ENCODE measurements around the gene DDIT3.

DDIT3 gene

DNA sequence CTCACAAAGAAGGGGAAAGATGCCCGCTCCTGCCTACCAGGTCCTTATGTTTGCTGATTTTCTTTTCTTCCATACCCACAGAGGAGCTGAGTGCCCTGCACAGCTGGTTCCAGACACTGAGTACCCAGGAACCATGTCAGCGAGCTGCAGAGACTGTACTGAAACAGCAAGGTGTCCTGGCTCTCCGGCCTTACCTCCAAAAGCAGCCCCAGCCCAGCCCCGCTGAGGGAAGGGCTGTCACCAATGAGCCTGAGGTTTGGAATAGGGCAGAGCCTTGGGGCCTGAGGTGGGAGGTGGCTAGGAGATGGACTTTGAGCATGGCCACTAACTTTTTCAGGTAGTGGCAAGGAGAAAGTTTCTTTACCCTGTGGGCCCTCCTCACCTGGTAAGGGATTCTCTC is 30.2 kb downstream of the DDIT3 start:
- no peak overlapping the region for H3K27ac ChIP-seq
- TF ChIP-seq, protein P1, sequence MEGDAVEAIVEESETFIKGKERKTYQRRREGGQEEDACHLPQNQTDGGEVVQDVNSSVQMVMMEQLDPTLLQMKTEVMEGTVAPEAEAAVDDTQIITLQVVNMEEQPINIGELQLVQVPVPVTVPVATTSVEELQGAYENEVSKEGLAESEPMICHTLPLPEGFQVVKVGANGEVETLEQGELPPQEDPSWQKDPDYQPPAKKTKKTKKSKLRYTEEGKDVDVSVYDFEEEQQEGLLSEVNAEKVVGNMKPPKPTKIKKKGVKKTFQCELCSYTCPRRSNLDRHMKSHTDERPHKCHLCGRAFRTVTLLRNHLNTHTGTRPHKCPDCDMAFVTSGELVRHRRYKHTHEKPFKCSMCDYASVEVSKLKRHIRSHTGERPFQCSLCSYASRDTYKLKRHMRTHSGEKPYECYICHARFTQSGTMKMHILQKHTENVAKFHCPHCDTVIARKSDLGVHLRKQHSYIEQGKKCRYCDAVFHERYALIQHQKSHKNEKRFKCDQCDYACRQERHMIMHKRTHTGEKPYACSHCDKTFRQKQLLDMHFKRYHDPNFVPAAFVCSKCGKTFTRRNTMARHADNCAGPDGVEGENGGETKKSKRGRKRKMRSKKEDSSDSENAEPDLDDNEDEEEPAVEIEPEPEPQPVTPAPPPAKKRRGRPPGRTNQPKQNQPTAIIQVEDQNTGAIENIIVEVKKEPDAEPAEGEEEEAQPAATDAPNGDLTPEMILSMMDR (IDR thresholded peaks at IDR 0.05) = no peak
- TF ChIP-seq ZFX (IDR thresholded peaks at IDR 0.05; ENCODE audit: borderline replicate concordance) = no peak

DNA sequence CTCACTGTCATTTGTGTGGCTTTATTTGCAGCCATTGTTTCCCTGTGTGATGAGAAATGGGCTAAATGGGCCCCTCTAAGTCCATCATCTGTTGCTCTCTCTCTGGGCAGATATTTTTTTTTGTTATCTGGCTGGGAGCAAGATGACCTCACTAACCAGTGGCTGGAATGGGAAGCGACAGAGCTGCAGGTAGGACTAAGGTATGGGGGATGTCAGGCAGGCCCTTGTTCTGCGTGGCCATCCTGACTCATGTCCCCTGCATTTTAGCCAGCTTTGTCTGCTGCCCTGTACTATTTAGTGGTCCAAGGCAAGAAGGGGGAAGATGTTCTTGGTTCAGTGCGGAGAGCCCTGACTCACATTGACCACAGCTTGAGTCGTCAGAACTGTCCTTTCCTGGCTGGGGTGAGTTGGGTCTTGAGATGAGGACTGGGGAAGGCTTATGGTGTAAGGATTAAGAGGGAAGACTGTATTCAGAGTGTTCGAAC is 31.1 kb downstream of the DDIT3 start:
- H3K27ac ChIP-seq = peak overlapping the region; percentile 76
- TF ChIP-seq ZFX (IDR thresholded peaks at IDR 0.05; ENCODE audit: borderline replicate concordance) = no peak
- TF ChIP-seq, protein P1 (IDR thresholded peaks at IDR 0.05) = no peak

DNA sequence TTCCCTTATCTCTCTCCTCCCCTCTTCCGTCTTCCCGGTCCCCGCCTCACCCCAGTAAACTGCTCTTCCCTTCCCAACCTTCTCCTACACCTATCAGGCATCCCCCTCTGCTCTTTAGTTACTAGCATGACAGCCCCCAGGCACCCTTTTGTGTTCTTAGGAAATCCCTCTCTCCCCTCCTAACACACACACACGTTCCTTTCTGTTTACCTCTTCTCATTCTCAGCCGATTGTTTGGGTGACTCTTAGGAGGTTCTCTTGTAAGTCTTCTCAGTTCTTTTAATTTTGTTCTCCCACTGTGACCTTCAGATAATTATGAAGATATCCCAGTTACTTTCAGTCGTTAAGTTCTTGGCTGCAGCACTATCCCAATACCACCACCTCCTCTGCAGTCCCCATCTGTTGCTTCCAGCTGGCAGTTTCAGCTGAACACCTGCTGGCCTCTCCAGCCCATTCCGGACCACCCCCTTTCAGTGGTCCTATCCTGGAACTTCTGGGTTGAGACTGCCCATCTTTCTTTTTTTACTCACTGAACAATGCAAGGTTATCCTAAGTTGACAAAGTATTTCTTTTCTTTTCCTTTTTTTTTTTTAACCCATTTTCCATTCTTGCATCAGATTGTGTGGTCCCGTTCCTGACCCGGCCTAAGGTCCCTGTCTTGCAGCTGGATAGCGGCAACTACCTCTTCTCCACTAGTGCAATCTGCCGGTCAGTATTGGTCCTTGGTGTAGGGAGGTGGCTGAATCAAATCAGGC is 31.7 kb downstream of the DDIT3 start:
- TF ChIP-seq, protein P1 (IDR thresholded peaks at IDR 0.05) = no peak
- no peak for TF ChIP-seq ZFX (IDR thresholded peaks at IDR 0.05; ENCODE audit: borderline replicate concordance)
- H3K27ac ChIP-seq = peak overlapping the region; percentile 76

DNA sequence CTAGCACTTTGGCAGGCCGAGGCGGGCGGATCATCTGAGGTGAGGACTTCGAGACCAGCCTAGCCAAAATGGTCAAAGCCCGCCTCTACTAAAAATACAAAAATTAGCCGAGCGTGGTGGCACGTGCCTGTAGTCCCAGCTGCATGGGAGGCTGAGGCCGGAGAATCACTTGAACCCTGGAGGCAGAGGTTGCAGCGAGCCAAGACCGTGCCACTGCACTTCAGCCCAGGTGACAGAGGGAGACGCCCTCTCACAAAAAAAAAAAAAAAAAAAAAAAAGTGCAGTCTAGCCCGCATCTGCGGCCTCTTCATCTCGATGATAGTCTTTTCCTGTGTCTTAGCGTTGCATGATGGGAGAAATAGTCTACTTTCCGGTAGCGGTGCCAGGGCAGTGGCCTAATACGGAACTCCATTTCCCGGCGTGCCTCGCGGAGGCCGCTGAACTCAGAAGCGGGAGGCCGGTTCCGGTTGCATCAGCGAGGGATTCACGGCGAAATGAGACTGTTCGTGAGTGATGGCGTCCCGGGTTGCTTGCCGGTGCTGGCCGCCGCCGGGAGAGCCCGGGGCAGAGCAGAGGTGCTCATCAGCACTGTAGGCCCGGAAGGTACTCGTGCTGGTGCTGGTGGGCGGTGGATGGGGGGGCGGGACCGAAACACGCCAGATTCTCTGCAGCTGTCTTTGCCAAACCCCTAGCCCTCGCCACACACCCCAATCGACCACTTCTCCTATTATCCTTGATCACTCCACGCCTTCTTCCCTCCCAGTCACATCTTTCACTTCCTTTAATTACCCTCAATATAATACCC is 32.5 kb downstream of the DDIT3 start, which contains the start of gene MARS1:
Gene MARS1, plus strand, starts transcription at position 472 of the 805 bp plus-strand sequence. Its CDS starts 23 bp downstream, at position 495.
- TF ChIP-seq, protein P1 (IDR thresholded peaks at IDR 0.05) = peak; percentile 56
- no peak for TF ChIP-seq ZFX (IDR thresholded peaks at IDR 0.05; ENCODE audit: borderline replicate concordance)
- H3K27ac ChIP-seq = peak within 1 kb of the TSS; percentile 76

DNA sequence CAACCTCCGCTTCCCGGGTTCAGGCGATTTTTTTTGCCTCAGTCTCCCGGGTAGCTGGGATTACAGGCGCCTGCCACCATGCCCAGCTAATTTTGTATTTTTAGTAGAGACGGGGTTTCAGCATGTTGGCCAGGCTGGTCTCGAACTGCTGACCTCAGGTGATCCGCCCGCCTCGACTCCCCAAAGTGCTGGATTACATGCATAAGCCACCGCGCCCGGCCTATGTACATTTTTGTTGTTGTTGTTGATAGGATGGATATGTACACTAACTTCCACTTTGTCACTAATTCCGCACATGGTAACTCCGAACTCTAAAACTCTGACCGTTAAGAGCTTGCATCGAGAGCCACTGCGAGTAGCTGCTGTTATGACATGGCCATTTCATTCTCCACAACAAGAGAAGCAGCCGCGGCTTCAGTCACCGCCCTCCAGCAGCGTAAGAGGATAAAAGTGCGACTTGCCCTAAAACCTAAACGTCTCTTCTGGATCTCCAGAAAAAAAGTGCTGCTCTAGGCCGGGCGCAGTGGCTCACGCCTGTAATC is 33.2 kb downstream of the DDIT3 start:
- H3K27ac ChIP-seq = peak overlapping the region; percentile 76

DNA sequence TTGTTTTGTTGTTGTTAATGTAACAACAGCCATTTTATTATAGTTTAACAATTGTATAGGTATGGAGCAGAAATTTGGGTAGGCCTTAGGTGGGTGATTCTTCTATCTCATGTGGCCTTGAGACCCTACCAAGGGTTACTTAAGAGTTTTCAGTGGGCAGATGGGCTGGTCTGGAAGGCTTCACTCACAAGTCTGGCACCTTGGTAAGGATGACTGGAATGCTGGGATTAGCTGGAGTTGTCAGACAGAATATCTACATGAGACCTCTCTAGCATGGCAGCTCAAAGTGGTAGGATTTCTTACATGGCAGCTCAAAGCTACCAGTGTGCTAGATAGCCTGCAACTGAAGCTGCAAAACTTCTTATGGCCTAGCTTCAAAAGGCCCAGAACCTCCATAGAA is 34.6 kb downstream of the DDIT3 start:
- TF ChIP-seq, protein P1 (IDR thresholded peaks at IDR 0.05) = no peak
- TF ChIP-seq ZFX (IDR thresholded peaks at IDR 0.05; ENCODE audit: borderline replicate concordance) = no peak
- H3K27ac ChIP-seq = no peak overlapping the region

More for the DNA sequence above, 33.2 kb downstream of the DDIT3 start:
- TF ChIP-seq ZFX (IDR thresholded peaks at IDR 0.05; ENCODE audit: borderline replicate concordance) = no peak
- TF ChIP-seq, protein P1 (IDR thresholded peaks at IDR 0.05) = no peak

Data from 22Rv1 (cell line).